NCI-H2196 treated with DMSO at 0.1 percent for 48 hours (cell line): ENCODE data around the gene CPNE4.

ENCODE experiments used
- DNase-seq: peaks from one replicate; lab custom pipeline; 2025; ENCODE audit not compliant: unreplicated experiment; lab: John Stamatoyannopoulos, UW

The CPNE4 gene

DNA sequence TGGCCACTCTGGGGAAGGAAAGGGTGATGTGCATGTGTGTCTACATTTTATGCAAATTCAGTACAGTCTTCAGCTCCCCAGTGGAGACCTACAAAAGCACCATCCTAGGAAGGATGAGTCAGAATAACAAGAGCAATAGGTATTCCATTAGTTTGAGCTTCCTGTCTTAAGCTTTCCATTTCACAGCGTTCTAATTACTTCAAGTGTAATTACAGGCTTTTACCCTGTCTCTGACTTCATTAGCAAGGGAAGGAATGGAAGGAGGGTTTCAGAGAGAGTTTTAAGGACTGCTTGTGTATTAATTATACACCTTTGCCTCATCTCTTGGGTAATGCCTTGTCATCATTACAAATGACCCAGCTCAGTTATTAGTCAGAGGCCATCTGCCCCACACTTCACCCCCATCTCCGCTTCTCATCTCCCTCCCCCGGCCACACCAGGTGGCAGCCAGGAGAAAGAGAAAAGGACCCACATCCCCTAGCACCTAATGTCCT, 329.2 kb downstream of the CPNE4 start:
- DNase-seq, result no peak

- no peak for DNase-seq
These were observed 329.7 kb downstream of the CPNE4 start for GRCh38 chr3:131705099-131705498.

GRCh38 chr3:131704098-131704497, 330.7 kb downstream of the CPNE4 start:
- no peak for DNase-seq

DNA sequence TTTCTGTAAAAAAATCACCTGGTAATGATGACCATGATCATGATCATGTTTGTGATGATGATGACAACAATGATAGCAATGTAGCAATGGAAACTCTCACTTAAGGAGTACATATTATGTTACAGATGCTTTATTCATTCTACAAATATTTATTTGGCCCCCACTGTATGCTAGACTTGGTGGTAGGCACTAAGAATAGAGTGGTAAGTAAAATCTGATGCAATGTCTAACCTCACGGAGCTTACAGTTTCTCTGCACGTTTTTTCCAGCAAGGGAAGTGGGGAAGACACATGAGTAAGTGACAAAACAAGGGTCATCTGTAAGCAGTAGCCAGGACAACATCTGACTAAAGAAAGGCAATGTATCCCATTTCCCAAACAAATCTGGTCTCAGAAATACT, 332.7 kb downstream of the CPNE4 start:
- DNase-seq, result no peak

DNA sequence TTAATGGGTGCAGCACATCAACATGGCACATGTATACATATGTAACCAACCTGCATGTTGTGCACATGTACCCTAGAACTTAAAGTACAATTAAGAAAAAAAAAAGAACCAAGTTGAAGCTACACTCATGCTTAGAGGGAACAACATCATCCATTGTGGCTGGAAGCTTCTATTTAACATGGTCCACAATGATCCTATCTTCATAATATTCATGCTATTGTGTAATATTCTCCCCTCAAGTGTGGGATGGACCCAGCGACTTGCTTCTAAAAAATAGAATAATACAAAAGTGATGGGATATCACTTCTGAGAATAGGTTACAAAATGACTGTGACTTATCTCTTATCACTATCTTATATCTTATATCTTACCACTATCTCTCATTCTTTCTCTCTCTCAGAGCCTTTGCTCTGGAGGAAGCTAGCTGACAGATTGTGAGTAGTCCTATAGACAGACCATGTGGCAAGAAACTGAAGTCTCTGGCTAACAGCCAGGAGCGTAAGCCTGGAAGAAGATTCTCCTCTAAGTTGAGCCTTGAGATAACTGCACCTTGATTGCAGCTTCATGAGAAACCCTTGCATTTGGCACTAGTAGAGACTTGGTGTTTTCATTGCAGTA, 333.6 kb downstream of the CPNE4 start:
- DNase-seq, result no peak

GRCh38 chr3:131699001-131699400, 335.8 kb downstream of the CPNE4 start:
- no peak for DNase-seq

- DNase-seq, result no peak
These were observed 340.4 kb downstream of the CPNE4 start for GRCh38 chr3:131694376-131694775.

DNA sequence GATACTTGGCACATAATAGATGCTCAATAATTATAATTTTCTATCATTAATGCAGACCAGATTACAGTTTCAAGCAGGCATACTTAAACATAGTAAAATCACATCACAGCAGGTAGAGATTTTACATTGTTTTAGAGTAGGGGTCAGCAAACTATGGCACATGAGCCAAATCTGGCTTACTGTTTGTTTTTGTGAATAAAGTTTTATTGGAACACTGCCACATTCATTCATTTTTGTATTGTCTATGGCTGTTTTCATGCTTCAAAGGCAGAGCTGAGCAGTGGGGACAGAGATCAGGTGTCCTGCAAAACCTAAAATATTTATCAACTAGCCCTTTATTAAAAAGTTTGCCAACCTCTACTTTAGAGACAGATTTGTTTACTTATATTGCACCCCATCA, 342.5 kb downstream of the CPNE4 start:
- DNase-seq, result no peak

GRCh38 chr3:131690800-131691199, 344.0 kb downstream of the CPNE4 start:
- DNase-seq, result no peak

DNA sequence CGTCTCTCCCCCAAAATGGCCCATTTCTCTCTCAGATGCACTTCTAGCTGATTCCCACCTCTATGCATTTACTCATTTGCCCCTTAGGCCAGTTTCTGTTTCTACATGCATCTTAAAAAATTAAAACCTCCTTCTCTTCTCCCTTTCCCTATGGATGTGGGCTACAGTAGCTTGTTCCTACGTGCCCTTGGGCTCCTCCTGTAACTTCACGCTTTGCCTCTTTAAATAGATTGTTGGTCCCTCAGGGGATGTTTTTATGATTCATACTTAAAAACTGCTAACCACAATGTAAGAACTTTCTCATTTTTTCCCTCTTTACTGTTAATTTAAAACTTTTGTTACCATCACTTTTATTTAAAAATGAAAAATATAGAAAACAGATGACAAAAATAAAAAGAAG, 346.4 kb downstream of the CPNE4 start:
- no peak for DNase-seq

GRCh38 chr3:131669600-131669999, 365.2 kb downstream of the CPNE4 start:
- DNase-seq, result no peak

- DNase-seq, result no peak
These were observed 376.0 kb downstream of the CPNE4 start for GRCh38 chr3:131658771-131659170.

DNA sequence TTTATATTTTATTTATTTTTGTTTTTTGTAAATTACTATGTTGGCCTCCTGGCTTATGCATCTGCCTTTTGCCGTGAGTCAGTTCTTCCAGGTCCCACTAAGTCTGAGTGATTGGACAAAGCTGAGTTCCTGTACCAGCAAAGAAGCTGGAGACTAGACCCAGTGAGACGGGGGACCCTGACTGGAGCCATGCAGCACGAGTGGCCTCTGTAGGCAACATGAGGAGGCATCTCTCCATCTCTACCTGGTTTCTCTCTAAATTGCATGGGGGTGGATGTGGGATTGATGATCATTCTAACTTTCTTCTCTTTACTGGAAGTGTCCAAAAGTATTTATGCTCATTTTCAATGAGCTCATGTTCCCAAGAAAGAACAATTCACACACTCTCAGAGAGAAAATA, 376.7 kb downstream of the CPNE4 start:
- no peak for DNase-seq

DNA sequence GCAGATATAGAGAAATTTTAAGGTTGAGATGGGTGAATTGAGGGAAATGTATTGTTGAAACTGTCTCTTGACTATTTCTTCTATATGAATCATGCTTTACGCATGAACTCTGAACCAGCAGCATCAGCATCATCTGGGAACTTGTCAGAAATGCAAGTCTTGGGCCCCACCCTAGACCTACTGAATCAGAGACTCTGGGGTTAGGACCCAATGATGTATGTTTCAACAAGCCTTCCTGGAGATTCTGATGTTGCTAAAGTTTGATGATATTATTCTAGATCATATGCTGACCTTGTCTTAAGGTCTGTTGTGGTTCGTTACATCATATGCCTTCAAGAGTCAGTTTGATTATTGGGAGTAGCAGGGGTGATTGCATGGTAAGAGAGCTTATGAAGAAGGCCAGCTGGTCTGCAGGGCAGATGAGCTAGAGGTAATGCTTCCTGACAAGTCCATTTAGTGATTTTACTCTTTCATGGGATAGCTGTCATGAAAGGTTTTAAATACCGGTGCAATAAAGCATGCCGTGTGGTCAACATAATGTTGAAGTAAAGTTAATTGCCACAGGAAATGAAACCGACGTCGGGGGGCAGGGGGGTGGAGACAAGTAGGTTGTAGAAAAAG, 379.6 kb downstream of the CPNE4 start:
- DNase-seq, result no peak

DNA sequence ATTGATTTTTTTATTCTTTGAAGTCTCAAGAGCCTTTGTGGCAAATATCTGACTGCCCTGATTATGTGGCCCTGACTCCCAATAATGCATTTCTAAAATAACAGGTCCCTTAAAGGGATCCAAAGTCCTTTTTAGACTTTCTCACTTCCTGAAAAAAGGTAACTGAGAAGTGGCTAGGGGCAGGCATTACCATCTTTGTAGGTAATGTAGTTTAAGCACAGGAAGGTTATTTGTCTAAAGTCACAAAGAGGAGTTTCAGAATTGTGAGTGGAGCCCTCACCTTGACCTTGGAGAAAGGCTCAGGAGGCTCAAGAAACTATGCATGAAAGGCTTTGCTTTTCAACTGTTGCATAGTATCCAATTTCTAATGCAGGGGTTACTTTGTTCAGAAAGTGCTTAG, 389.2 kb downstream of the CPNE4 start:
- no peak for DNase-seq

- DNase-seq, result no peak
These were observed 398.5 kb downstream of the CPNE4 start for GRCh38 chr3:131636266-131636775.

DNA sequence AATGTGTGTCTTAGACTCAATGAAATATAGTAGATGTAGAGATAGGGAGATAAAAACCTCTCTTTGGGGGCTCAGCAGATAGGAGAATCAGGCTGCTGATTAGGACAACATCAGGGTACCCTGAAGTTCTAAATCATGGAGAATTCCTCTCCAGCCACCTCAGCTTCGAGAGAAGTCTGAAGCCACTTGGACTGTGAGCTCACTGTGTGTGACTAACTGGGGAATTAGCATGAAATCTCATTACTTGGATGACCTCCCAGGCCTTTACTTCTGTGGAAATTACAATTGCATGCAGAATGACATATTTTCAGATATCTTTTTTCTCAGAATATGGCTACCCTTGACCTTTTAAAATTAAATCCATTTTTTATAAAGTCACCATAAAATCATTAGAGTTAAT, 404.0 kb downstream of the CPNE4 start:
- DNase-seq, result no peak

- DNase-seq, result no peak
These were observed 404.7 kb downstream of the CPNE4 start for GRCh38 chr3:131630097-131630496.

- DNase-seq, result no peak
These were observed 411.4 kb downstream of the CPNE4 start for GRCh38 chr3:131623431-131623830.

- no peak for DNase-seq
These were observed 412.1 kb downstream of the CPNE4 start for GRCh38 chr3:131622726-131623125.

GRCh38 chr3:131620977-131621376, 413.8 kb downstream of the CPNE4 start:
- DNase-seq, result no peak

DNA sequence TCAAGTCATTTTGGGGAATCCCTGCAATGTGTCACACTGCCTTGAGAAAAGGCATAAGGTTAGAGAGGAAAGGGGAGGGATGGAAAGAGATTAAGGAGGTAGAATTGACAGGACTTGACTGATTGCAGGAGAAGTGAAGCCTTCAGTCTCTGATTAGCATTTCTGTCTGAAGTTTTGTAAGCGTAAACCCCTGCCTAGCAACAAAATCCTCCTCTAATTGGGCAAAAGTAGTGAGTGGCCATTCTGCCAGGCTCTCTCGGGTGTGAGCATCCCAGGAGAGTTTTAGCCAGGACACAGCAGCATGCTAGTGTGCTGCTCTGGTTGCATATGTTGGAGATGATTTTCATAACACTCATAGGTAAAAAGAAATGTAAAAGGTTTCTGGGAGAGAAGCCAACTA, 415.0 kb downstream of the CPNE4 start:
- DNase-seq, result no peak

GRCh38 chr3:131616719-131617118, 418.1 kb downstream of the CPNE4 start:
- no peak for DNase-seq
